Hypothalamus (tissue), 51 donors: Measurements from ENCODE around the gene CREB3L2.
"Not testable (repeated sequence)": the region's sequence is repeated elsewhere in the genome, so short reads cannot be mapped to it uniquely, and the experiment has no call there.

ENCODE experiments used
- DNase-seq, 51 donors: peaks; one replicate each; lab custom pipeline; 2025; lab: John Stamatoyannopoulos, UW

Gene CREB3L2

DNA sequence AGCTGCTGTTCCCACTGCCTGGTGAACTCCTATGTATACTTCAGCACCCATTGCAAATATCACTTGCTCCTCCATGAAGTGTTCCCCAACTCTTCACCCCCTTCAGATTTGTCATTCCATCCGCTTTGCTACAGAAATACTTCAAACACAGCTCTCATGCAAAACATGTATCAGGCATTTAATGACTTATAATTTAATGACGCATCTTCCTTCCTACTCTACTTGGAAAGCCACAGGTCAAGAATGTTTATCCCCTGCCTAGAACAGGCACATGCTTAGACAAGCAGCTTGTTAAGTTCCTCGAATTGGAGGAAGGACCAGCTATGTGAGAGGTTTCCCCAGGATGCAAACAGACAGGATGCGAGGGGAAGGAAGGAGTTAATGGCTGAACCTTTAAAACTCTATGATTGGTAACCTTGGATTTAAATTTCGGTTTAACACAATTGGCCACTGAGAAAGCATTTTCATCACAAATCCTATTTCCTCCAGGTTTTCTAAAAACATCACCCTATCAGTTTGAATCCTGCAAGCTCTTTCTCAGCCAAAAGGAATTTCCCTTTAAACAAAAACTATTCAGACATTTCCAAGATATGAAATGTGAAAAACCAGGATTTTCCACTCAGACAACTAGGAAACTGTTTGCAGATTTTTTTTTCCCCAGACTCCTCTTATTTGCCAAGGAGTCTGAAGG is 11.5 kb downstream of the CREB3L2 start:
- DNase-seq = no peak

DNA sequence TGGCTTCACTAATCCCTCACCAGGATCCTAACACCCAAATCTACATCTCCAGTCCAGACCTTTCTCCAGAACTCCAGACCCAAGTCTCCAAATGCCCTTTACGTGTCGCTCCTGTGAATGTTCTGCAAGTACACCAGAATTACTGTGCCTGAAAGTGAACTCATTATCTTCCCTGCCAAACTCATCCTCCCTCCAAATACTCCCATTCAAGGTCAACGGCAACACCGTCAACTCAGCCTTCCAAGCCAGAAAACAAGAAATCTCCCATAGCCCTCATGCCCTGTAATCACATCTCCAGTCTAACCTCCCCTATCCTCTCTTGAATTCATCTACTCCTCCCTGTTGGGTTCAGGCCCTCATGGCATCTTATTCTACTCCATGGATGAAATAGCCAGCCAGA is 12.3 kb downstream of the CREB3L2 start:
- no peak for DNase-seq

DNA sequence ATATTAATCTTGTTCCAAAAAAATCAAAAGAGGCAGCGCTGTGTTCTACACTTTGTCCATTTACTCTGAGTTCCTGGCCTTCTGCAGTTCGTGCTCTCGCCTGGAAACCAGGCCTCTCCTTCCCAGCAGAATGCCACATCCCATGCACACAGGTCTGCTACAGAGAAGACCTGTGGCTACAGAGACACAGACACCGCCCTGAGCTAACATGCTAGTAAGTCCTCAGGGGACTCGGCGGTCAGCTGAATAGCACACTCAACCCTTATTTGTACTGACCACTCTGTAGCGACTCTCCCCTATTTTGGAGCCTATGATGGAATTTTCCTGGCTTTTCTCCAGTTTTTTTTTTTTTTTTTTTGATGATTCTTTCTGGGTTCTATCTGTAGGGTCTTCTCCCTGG is 12.8 kb downstream of the CREB3L2 start:
- no peak for DNase-seq

DNA sequence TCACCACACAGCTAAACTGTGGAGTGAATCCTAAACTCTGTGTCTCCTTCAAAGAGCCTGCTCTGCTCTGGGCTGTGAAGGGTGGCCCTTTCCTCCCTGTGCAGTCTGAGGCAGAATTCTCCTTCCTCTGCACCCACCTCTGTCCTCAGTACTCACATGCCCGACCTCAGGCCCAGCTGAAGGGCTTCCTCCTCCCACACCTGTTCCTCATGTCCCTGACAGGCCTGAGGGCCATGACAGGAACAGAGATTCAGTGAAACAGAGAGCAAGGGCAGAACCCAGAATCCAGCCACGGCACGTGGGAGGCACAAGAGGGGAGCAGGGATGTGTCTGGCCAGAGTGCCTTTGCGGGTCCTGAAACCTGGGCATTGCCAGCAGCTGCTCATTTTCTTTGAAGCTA is 13.9 kb downstream of the CREB3L2 start:
- DNase-seq = no peak

DNA sequence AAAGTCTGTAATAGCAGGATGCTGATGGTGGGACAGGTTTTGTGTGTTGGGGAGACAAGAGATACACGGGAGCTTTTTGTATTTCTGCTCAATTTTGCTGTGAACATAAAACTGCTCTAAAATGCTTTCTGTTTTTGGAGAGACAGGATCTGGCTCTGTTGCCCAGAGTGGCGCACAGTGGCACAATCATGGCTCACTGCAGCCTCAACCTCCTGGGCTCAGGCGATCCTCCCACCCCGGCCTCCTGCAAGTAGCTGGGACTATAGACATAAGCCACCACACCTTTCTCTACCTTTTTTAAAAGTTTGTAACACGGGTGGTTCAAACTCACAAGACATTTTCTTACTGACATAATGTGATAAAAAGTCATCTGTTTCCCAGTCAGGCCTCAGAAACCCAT is 14.3 kb downstream of the CREB3L2 start:
- DNase-seq = no peak

DNA sequence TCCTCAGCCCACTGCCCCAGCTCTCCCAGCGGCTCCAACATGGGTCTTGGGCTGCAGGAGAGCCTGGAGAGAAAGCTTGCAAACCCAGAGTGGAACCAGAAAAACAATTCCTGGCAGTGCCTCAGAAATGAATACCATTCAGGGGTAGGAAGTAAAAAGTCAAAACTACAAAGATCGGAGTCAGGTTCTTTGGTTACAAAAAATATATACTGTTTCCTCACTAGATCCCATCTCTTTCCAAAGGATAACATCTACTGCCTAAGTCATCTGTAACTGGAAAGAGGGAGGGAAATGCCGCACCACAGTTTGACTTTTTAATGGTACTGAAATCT is 14.9 kb downstream of the CREB3L2 start:
- DNase-seq = no peak

DNA sequence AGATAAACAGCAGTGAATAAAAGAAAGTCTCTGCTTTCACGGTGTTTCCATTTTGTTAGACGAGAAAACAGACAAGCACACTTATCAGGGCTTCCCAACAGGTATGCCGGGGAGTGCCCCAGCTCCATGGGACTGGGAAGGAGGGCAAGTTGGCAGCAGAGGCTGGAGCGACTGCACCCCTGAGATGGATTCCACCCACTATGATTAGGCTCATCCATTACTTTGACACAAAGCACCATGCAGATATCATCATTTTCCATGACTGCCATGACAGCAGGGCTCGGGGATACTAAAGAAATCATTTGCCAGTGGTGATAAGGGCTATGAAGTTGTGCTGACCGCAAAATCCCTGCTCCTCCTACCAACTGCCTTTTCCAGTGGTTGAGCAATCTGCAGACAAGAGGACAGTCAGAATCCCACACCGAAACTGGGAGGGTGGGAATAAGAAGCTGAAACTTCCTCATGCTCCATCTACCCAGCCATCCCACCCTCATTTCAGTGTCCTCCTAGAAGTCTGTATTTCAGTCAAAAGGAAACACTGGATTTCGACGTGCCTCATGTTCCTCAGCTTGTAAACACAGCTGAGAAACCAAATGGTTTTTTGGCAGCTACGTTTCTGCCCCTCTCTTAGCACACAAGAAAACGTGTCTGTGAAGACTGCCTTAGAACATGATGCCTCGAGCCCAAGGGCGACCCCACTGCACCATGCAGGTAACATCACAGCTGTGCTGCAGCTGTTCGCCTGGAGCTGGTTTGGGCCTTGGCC is 15.5 kb downstream of the CREB3L2 start:
- no peak for DNase-seq

DNA sequence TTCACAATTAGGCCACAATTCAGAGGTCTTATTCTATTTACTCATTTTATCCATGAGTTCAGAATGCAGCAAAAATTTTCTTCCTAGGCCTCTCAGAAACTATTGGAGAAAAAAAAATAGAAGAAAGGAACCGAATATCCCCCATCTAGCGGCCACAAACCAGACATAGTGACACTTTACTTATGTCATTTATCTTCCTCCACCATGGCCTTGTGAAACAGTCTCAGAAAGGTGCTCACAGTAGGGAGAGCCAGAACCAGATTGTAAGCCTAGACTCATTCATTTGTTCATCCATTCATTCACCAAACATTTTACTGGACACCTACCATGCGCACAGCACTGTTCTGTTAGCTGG is 16.0 kb downstream of the CREB3L2 start:
- DNase-seq = no peak

DNA sequence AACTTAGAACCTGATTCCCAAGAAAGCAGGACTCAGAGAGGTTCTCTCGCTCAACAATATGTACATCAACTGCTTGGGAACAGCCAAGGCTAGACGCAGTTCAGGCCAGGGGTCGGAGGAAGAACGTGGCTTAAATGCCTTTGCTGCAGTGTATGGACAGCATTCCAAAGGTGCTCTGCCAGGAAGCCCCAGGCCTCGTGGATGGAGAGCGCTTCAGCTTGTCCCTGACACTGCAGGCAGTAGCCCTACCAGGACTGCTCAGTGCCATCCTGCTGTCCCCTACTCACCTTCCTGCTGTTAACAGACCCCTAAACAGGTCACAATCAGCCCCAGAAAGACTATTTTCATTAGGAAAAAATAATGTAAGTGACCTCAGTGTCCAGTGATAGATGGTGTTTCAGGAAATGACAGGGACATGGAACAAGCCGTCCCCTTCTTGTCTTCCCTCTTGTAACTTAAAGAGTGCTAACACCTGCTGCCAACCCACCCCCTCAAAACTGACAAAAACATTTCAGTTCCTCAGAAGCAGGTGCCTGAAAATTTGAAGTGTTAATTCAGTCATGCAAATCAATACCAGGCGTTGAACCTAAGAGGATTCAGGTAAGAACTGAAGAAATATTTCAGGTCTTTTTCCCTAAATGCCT is 16.5 kb downstream of the CREB3L2 start:
- no peak for DNase-seq

DNA sequence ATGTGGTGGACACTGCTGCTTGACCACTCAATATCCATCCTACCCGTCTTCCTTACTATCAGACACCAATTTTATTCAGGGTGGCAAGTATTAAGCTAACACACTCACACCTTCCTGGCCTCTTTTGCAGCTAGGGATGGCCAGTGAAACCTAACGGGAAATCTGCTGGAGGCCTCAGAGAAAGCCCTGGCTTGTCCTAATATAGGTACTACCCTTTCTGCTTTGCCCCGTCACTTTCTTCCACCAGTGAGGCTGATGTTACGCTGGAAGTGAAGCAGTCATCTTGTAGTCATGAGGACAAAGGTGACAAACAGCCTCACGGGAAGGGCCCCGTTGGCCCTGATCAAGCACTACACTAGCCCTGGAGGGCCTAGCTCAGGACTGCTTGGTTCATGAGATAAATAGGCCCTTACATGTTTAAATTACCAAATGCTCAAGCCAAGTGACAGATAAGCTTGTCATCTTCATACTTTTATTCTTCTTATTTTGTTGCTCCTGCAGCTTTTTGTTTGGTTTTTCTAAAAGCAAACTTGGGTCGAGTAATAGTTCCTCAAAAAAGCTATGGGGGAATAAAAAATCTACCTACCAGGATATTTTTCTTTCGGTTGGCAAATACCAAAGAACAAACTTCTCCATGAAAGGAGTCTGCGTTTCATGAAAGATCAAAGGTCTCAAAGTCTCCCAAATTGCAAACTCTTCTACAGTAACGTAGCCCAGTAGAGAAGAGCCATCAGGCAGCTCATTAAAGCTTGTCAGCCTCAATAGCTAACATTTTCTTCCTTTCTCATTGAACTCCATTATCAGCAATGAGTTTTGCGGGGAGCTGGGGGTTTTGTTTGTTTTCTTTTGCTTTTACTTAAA is 17.5 kb downstream of the CREB3L2 start:
- DNase-seq = peak in 1 of 51 donors; percentile 21

DNA sequence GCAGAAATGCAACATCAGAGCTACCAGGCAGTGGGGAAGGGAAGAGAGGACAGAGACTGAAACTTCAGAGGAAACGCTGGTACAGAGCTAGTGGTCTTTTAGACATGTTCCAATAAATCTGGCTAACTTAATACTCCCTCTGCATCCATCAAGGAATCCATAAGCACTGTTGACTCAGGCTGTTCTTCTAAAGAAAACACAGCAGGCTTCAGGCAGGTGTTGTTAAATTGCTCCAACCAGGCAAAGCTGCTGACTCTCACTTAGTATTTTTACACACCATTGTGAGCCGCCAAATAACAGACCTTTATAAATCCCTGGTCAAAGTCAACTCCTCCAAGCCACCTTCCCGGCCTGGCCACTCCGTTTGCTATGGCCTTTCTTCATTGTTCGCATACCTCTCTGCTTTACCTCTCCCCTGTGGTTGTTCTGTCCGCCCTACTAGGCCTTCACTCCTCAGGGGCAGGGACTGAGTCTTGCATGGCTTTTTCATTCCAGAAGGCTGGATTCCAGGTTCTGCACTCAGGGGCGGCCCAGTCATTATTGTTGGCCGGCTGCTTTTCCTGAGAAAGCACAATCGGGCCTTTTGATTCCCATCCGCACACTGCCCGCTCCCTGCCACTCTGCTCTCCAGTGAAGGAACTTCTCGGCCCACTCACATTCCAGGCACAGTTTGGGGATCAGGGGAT is 18.4 kb downstream of the CREB3L2 start:
- DNase-seq = peak in 23 of 51 donors; percentile 8 to 61 (median 31)

DNA sequence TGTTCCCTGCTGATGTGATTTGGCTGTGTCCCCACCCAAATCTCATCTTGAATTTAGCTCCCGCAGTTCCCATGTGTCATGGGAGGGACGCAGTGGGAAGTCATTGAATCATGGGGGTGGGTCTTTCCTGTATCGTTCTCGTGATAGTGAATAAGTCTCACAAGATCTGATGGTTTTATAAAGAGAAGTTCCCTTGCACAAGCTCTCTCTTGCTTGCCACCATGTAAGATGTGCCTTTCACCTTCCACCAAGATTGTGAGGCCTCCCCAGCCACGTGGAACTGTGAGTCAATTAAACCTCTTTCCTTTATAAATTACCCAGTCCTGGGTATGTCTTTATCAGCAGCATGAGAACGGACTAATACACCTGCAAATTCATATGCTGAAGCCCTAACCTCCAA is 19.5 kb downstream of the CREB3L2 start:
- not testable (repeated sequence) for DNase-seq

DNA sequence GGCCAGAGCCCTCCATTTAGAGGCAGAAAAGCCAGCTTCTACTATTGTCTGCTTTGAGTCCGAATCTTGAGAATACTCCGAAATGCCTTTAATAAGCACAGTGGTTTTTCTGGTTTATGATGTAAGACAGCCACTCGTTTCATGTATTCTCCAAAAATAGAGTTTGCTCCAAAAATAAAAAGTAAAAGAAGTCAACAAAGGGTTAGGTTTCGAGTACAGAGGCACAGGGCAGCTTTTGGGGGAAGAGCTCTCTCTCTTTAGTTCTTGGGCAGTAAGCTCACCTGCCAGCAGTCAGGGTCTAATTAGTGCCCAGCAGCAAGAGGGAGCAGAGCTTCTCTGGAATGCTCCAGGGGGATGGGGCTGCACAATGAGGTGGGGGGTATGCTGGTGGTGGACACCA is 20.2 kb downstream of the CREB3L2 start:
- DNase-seq = no peak

DNA sequence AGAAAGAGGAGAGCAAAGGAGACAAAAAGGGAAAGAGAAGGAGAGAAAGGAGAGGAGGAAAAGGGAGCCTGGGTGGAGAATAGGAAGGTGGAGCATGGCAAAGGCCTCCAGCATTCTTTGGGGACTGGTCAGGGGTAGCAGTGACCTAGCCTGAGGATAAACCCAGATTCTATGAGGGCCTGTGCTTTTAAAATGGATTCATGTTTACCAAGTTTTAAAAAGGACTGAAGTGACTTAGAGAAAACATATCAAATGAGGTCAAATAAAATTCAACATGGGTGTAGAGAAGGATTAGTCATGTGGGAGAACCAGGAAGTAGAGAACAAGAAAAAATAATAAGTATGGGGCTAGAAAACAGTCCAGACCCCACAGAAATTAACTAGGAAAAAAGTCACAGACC is 20.7 kb downstream of the CREB3L2 start:
- no peak for DNase-seq

DNA sequence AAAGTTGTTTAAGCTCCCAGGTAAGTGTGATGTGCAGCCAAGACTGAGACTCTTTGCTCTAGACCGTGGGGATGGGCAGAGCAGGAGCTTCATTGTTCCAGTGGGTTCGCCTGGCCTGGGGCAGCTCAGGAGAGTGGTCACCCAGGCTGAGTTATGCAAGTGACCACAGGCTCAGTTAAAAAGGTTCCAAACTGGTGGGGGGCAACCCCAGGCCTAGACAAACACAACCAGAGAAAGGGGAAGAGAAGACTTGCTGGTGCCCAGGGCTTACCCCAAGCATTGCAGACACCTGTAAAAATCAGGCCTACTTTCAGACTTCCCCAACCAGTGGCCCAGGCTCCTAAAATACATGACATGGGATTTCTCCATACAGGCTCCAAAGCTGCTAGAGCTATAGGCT is 21.6 kb downstream of the CREB3L2 start:
- no peak for DNase-seq

DNA sequence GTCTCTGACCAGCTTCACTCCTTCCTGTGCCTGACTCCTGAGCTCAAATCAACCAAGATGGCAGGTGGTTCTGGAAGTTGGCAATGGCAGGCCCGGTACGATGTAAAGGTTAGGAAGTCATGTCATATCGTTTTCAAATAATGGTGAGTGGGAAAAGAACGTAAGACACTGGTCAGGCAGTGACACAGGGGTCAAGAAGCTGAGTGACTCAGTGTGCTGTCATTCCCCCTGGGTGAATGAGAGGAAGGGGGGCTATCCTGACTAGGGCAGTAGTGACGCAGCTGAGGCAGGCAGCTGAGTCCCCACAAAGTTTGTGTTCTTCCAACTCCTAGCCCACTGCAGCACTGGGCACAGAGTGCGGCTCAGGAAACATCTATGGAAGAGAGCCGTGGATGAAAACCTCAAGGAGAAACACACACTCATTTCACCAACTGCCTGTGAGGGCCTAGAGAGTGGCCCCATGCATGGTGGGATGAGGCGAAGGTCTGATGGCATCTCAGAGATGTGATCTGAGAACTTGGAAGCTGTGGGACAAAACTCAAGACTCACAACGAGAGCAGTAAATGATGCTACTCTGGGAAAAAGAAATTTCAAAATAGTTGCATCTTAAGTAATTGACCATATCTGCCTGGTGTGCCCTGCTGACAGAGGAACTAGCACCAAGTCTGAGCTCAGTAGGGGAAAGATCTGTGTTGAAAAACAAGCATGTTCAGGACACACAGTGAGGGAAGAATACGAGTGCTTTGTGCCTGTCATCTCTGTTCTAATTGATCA is 23.2 kb downstream of the CREB3L2 start:
- peak in 4 of 51 donors; percentile 5 to 35 (median 21) for DNase-seq

DNA sequence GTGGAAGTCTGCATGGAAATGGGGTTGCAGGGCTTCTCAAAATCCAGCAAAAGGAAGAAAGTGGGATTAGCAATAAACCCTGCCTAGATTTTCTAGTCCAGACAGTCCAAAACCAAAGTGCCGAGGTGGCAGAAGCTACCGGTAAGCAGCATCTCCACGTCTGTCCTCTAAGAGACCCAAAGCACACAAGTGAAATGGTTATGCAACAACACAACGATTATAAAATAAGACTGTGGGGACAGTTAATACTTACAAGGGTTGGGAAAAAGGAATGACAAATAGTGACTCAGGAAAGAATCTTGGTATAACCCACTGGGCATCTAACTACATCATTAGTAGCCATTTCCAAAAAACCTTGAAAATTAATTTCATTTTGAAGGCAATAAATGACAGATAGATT is 24.7 kb downstream of the CREB3L2 start:
- DNase-seq = no peak

DNA sequence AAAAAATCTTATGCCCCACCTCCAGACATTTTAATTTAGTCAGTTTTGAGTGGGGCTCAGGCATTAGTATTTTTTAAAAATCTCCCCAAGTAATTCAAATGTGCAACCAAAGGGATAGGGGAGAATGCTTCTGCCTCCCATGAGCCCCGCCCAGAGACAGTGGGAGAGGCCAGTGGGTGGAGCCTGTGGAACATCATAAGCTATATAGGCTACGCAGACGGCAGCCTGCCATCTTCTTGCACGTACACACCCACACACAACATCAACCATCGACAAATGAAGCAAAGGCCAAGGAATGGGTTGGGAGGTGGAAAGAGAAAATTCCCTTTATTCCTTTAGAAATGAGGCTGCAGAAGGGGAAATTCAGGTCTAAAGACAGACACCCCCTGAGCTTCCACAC is 25.2 kb downstream of the CREB3L2 start:
- DNase-seq = no peak

DNA sequence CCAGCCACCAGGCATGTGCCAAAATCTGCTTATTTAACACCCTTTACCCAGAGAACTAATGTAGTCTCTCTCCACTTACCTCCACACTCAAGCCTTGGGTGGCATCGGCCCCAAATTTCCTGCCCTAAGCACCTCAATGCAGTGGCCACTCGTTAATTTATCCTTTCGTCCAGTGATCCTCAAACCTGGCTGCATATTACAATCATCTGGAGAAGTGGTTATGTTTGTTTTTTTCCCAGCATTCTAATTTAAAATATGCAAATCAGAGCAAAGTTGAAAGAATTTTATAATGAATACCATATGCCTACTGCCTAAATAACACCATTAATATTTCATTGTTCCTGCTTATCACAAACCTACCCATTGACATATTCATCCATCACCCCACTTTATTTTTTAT is 25.7 kb downstream of the CREB3L2 start:
- no peak for DNase-seq

DNA sequence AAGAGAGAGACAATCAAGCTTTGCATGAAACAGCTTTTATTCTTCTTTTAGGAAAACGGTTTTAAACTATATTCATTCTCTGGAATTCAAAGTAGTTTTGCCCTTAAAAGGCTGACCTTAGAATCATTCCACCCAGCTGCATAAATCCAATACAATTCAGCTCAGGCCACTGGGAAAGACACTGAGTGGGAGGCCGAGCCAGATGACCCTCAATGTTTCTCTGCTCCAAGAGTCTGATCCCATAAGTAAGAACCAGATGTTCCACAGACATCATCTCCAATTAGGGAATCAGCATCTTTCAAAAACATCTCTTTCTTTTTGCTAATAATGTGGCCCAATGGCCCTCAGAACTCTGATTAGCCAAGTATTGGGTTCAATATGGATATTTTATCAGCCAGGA is 26.1 kb downstream of the CREB3L2 start:
- DNase-seq = no peak
